Muscle of arm (tissue), 14 donors: ENCODE measurements around the gene RAE1. TPM values are rescaled to one million over a fixed set of nuclear protein-coding genes. Genes with fewer than 3 reads are reported as not detected.

ENCODE experiments used
- DNase-seq: peaks from one replicate; pipeline ENCODE4 v3.0.0-alpha.2; 2013
- long read RNA-seq, 11 donors: transcript quantifications; one replicate each; lab custom pipeline, GENCODE V29; 2026
- polyA plus RNA-seq, 12 donors: library from polyadenylated mRNA; unstranded; fragments of 120-200 nt; gene quantifications; one replicate each; pipeline ENCODE4 v1.2.1, GENCODE V29; 2013; ENCODE audit not compliant: insufficient read length in 12 of 12

Gene RAE1, protein sequence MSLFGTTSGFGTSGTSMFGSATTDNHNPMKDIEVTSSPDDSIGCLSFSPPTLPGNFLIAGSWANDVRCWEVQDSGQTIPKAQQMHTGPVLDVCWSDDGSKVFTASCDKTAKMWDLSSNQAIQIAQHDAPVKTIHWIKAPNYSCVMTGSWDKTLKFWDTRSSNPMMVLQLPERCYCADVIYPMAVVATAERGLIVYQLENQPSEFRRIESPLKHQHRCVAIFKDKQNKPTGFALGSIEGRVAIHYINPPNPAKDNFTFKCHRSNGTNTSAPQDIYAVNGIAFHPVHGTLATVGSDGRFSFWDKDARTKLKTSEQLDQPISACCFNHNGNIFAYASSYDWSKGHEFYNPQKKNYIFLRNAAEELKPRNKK
- 10 to 100 TPM in 11 of 12 donors, not detected in 1; 11.2 to 33.3 (median 27.5) TPM for polyA plus RNA-seq
- long read RNA-seq, donor 1, transcript RAE1-203 (12 exons, 2,639 nt), result major isoform, 10 of 14 reads
- long read RNA-seq, donor 1, partial matches to known transcripts, result 0 of 14 reads
- long read RNA-seq, donor 1, other reads (novel, unspliced or antisense), result 0 of 14 reads
- long read RNA-seq, donor 2, transcript RAE1-203 (12 exons, 2,639 nt), result major isoform, 23 of 26 reads
- long read RNA-seq, donor 2, partial matches to known transcripts, result 0 of 26 reads
- long read RNA-seq, donor 2, other reads (novel, unspliced or antisense), result 0 of 26 reads
- long read RNA-seq, donor 3, transcript RAE1-203 (12 exons, 2,639 nt), result major isoform, 5 of 5 reads
- long read RNA-seq, donor 3, partial matches to known transcripts, result 0 of 5 reads
- long read RNA-seq, donor 3, other reads (novel, unspliced or antisense), result 0 of 5 reads
- long read RNA-seq, donor 4, transcript RAE1-203 (12 exons, 2,639 nt), result major isoform, 8 of 9 reads
- long read RNA-seq, donor 4, partial matches to known transcripts, result 0 of 9 reads
- long read RNA-seq, donor 4, other reads (novel, unspliced or antisense), result 0 of 9 reads
- long read RNA-seq, donor 5, transcript RAE1-203 (12 exons, 2,639 nt), result major isoform, 10 of 13 reads
- long read RNA-seq, donor 5, partial matches to known transcripts, result 0 of 13 reads
- long read RNA-seq, donor 5, other reads (novel, unspliced or antisense), result 0 of 13 reads
- long read RNA-seq, donor 6, transcript RAE1-203 (12 exons, 2,639 nt), result major isoform, 10 of 11 reads
- long read RNA-seq, donor 6, partial matches to known transcripts, result 0 of 11 reads
- long read RNA-seq, donor 6, other reads (novel, unspliced or antisense), result 0 of 11 reads
- long read RNA-seq, donor 7, partial matches to known transcripts, result 0 of 3 reads
- long read RNA-seq, donor 7, other reads (novel, unspliced or antisense), result 0 of 3 reads
- long read RNA-seq, donor 8, transcript RAE1-203 (12 exons, 2,639 nt), result major isoform, 12 of 14 reads
- long read RNA-seq, donor 8, partial matches to known transcripts, result 0 of 14 reads
- long read RNA-seq, donor 8, other reads (novel, unspliced or antisense), result 0 of 14 reads
- long read RNA-seq, donor 9, transcript RAE1-203 (12 exons, 2,639 nt), result major isoform, 10 of 10 reads
- long read RNA-seq, donor 9, partial matches to known transcripts, result 0 of 10 reads
- long read RNA-seq, donor 9, other reads (novel, unspliced or antisense), result 0 of 10 reads
- long read RNA-seq, donor 10, transcript RAE1-203 (12 exons, 2,639 nt), result major isoform, 12 of 22 reads
- long read RNA-seq, donor 10, partial matches to known transcripts, result 7 of 22 reads
- long read RNA-seq, donor 10, other reads (novel, unspliced or antisense), result 0 of 22 reads
- long read RNA-seq, donor 11, transcript RAE1-203 (12 exons, 2,639 nt), result major isoform, 13 of 14 reads
- long read RNA-seq, donor 11, partial matches to known transcripts, result 0 of 14 reads
- long read RNA-seq, donor 11, other reads (novel, unspliced or antisense), result 0 of 14 reads

- DNase-seq, result peak; percentile 96
Measured at GRCh38 chr20:57351042-57351783, at the start of gene RAE1. Gene RAE1, plus strand, starts transcription at chr20:57351255. Its CDS starts 2,784 bp downstream, at chr20:57354039.

DNA sequence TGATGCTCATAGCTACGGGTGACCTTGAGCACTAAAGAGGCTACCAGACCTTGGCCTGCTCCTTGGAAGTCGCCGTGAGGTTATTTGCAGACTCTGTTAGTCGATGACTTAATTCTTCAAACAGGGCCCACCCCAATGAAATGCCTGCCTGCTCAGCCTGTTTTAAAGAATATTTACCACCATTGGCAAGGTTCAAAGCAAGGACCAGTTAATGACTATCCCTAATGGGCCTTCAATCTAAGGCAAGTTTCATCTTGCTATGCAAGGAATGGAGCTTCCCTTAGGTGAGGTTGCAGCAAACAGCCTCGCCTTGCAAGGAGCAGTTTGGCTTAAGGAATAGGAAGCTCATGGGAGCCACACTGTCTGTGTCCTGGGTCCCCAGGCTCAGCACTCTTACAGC lies 44.3 kb upstream of the RAE1 start:
- DNase-seq, result no peak

GRCh38 chr20:57308451-57309271 lies 42.4 kb upstream of the RAE1 start:
- DNase-seq, result peak; percentile 22

DNA sequence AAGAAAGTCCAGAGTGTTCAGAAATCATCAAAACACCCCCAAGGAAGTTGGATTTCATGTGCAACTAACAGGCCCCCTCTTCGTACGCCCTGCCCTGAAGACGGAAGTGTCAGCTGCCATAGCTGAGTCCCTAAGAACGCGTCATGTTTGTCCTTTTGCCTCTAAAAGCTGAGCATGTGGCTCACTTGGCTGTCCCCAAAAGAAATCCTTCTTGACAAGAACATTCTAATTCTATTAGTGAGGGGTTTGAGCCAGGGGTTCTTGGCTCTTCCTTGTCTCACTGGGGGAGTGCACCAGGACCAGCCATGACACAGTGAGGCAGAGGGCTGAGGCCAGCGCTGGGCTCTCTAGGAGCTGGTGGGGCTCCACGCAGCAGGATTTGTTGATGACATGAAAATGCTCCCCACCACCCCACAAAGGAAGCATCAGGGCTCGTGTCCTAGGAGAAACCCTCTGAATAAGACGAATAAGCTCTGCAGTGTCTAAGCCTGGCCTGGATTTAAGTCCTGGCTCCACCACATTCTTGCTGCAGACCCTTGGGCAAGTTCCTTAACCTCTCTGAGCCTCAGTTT lies 41.4 kb upstream of the RAE1 start:
- no peak for DNase-seq

GRCh38 chr20:57310821-57311514 lies 40.1 kb upstream of the RAE1 start:
- DNase-seq, result no peak

GRCh38 chr20:57312138-57312537 lies 38.9 kb upstream of the RAE1 start:
- no peak for DNase-seq

DNA sequence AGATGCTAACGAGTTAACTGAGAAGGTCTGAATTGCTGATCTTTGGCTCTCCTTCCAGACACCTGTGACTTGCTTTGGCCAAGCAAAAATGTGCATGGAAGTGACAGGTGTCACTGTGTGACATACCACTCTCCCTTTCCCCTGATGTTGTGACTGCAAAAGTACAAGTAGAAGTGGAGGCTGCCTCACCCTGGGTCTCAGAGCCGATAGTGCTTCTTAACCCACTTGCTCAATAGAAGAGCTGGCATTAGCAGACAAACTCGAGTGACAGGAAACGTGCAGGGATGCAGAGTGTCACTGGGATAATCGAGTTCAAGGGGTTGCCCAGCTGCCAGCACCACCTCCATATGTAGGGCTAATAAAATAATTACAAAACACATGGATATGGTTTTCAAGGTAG lies 37.8 kb upstream of the RAE1 start:
- no peak for DNase-seq

GRCh38 chr20:57313951-57314350 lies 37.1 kb upstream of the RAE1 start:
- no peak for DNase-seq

GRCh38 chr20:57315083-57315975 lies 35.7 kb upstream of the RAE1 start:
- DNase-seq, result no peak

DNA sequence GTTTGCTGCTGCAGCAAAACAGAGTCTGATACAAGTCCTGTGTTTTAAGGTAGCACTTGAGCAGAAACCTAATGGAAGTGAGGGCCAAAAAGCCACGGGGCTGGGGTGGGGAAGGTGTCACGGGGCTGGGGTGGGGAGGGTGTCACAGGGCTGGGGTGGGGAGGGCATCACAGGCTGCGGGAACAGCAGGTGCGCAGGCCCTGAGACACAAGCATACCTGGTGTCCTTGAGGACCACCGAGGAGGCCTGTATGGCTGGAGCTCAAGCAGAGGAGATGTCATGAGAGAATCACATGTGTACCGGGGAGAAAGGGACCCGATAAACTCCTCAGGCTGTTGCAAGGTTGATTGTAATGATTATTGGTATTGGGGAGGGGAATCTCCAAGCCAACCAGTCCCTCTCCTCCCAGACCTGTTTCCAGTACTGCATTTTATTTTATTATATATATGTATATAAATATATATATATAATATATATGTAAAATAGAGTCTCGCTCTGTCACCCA lies 35.0 kb upstream of the RAE1 start:
- DNase-seq, result no peak

DNA sequence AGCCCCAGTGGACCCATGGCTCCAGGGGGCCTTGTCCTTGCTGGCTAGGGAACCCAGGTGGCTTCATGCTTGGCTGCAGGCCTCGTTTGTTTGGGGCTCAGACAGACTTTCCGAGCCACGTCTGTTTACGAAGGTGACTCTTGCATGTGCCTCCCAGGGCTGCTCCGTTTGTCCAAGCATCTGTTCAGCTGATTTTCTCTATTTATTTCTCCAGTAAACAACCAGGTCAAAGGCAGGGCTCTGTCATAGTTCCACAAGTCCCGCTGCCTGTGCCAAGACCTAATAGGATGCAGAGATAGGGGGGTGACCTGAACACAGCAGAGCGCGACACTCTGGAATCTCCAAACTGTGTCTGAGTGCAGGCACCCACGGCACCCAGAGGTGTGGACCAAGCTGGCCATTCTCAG lies 34.3 kb upstream of the RAE1 start:
- DNase-seq, result no peak

- no peak for DNase-seq
Measured at GRCh38 chr20:57317316-57317788, 33.7 kb upstream of the RAE1 start.

GRCh38 chr20:57317789-57318371 lies 33.2 kb upstream of the RAE1 start:
- no peak for DNase-seq

- DNase-seq, result no peak
Measured at GRCh38 chr20:57319584-57319983, 31.5 kb upstream of the RAE1 start.

DNA sequence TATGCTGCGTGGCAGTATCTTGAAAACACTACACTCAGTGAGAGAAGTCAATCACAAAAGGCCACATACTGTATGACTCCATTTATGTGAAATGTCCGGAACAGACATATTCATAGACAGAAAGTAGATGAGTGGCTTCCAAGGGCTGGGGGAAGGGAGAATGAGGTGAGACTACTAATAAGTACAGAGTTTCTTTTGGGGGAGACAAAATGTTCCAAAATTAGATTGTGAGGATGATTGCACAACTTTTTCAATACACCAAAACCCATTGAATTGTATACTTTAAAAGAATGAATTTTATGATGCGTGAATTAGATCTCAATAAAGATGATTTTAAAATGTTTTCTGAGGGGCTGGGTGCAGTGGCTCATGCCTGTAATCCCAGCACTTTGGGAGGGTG lies 30.7 kb upstream of the RAE1 start:
- DNase-seq, result no peak

- DNase-seq, result no peak
Measured at GRCh38 chr20:57321142-57321541, 29.9 kb upstream of the RAE1 start.
